Erythroblast (primary cell): ENCODE data around the gene RTN4RL1.

Source experiments
- GATA1 ChIP-seq: IDR thresholded peaks from 2 replicates; pipeline ENCODE4 v1.6.1; 2011; ENCODE audit warnings: low read depth, mild to moderate bottlenecking, control low read depth, low read length, moderate library complexity
- POLR2A ChIP-seq: IDR thresholded peaks from 2 replicates; pipeline ENCODE4 v1.6.1; 2011; ENCODE audit warnings: mild to moderate bottlenecking, low read length

DNA sequence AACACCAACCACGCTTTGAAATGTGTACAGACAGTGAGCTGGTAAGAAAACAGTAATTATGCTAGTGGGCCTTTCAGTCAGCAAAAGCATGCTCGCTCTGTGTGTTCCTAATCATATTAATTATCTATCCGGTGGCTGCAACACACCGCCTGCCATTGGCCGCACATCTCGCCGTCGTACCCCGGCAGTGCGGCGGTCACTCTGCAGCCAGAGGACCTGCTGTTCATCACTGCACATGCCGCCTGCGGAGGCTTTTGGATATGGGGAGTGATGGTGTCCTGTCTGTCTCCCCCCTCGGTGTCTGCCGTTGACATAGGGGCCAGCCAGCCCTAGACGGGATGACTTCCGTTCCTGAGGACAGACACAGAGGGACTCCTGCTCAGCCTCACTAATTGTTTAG is 126.8 kb downstream of the RTN4RL1 start:
- TF ChIP-seq POLR2A (no peak), GATA1 (no peak)
